NCI-H1092 (cell line): ENCODE data around the gene C6orf47.

Source experiments
- DNase-seq: peaks from one replicate; lab custom pipeline; 2025; lab: John Stamatoyannopoulos, UW

The C6orf47 gene

DNA sequence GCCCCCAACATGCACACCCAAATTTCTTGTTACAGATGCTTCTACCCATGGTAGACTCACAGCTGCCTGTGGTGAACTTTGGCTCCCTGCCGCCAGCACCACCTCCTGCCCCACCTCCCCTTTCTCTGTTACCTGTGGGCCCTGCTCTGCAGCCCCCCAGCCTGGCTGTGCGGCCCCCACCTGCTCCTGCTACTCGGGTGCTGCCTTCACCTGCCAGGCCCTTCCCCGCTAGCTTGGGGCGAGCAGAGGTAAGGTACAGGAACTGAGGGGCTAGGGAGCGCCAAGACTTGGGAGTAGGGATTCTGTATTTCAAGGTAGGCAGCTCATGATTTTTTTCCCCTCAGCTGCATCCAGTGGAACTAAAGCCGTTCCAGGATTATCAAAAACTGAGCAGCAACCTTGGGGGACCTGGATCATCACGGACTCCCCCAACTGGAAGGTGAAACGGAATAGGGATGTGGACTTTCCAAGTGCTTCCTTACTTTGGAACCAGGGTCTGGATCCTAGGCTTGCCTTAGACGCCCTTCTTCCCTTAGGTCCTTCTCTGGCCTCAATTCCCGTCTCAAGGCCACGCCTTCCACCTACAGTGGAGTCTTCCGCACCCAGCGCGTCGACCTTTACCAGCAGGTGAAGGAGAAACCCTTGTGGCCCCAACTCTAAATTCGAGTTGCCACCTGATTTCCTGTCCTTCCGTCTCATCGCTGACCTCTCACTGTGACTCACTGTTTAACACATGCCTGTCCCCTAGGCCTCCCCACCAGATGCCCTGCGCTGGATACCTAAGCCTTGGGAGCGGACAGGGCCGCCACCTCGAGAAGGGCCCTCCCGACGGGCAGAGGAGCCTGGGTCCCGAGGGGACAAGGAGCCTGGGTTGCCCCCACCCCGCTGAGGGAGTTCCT is 23.6 kb downstream of the C6orf47 start:
- DNase-seq, result no peak

DNA sequence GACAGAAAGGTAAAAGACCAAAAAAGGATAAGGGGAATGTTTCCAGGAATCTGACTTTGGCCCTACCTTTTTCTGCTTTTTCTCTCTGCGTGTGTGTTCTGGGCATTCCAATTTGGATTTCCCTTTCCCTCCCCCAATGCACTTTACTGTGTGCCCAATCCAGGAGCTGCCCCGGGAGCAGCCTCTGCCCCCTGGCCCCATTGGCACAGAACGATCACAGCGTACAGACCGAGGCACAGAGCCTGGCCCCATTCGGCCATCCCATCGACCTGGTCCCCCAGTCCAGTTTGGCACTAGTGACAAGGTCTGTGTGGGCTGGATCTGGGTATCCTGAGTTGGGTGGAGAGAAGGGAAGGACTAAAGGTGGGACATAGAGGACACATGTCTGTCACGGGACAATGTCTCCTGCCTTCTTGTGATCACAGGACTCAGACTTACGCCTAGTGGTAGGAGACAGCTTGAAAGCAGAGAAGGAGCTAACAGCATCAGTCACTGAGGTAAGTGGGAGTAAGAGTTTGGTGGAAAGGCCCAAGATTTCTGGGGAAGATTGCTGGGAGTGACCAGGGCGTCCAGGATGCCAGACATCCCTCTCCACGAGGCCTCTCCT is 25.5 kb downstream of the C6orf47 start:
- no peak for DNase-seq

DNA sequence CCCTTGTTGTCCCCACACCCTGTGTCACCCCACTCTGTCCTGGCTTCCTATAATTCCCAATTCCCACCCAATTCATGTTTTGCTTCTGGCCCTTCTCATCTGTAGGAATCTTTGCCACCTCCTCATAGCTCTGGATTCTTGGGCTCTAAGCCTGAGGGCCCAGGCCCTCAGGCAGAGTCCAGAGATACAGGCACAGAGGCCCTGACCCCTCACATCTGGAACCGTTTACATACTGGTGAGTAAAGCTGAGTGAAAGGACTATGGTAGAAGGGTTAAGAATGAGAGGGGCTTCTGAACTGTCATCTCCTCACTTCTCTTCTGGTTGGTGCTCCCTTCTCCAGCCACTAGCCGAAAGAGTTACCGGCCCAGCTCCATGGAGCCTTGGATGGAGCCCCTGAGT is 26.4 kb downstream of the C6orf47 start:
- no peak for DNase-seq

DNA sequence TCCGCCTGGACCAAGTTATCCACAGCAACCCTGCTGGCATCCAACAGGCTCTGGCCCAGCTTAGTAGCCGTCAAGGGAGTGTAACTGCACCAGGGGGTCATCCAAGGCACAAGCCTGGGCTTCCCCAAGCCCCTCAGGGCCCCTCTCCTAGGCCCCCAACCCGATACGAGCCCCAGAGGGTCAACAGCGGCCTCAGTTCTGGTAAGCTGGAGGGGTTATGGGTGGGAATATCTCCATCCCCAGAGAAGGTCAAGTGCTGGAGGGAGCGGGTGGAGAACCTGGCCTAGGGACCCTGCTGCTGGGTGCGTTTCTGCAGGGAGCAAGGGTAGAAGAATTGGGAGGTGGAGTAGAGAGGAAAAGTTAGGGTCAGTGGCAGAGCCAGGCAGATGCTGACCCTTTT is 27.1 kb downstream of the C6orf47 start:
- no peak for DNase-seq

DNA sequence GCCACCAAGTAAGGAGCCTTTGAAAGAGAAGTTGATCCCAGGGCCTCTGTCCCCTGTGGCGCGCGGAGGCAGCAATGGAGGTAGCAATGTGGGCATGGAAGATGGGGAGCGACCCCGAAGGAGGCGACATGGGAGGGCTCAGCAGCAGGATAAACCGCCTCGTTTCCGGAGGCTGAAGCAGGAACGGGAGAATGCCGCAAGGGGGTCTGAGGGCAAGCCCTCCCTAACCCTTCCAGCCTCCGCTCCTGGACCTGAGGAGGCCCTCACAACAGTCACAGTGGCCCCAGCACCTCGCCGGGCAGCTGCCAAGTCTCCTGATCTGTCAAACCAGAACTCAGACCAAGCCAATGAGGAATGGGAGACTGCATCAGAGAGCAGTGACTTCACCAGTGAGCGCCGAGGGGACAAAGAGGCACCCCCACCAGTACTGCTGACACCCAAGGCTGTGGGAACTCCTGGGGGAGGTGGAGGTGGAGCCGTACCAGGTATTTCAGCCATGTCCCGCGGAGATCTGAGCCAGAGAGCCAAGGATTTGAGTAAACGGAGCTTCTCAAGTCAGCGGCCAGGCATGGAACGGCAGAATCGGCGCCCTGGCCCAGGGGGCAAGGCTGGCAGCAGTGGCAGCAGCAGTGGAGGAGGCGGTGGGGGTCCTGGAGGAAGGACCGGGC is 28.2 kb downstream of the C6orf47 start:
- DNase-seq, result no peak

DNA sequence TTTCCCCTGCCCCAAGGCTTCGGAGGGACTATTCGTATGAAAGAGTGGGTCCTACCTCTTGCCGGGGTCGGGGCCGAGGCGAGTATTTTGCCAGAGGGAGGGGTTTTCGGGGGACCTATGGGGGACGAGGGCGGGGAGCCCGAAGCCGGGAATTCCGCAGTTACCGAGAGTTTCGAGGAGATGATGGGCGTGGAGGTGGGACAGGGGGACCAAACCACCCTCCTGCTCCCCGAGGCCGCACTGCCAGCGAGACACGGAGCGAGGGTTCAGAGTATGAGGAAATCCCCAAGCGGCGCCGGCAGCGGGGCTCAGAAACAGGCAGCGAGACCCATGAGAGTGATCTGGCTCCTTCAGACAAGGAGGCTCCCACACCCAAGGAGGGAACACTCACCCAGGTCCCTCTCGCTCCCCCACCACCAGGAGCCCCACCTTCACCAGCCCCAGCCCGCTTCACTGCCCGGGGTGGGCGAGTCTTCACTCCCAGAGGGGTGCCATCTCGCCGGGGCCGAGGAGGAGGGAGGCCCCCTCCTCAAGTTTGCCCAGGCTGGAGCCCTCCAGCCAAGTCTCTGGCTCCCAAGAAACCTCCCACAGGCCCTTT is 28.8 kb downstream of the C6orf47 start:
- no peak for DNase-seq

DNA sequence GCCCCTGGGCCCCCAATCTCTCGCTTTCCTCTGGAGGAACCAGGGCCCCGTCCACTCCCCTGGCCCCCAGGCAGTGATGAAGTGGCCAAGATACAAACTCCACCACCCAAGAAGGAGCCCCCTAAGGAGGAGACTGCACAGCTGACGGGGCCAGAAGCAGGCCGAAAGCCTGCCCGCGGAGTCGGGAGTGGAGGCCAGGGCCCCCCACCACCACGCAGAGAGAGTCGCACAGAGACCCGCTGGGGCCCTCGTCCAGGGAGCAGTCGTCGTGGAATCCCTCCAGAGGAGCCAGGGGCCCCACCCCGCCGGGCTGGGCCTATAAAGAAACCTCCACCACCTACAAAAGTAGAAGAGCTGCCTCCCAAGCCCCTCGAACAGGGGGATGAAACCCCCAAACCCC is 29.4 kb downstream of the C6orf47 start:
- DNase-seq, result no peak

DNA sequence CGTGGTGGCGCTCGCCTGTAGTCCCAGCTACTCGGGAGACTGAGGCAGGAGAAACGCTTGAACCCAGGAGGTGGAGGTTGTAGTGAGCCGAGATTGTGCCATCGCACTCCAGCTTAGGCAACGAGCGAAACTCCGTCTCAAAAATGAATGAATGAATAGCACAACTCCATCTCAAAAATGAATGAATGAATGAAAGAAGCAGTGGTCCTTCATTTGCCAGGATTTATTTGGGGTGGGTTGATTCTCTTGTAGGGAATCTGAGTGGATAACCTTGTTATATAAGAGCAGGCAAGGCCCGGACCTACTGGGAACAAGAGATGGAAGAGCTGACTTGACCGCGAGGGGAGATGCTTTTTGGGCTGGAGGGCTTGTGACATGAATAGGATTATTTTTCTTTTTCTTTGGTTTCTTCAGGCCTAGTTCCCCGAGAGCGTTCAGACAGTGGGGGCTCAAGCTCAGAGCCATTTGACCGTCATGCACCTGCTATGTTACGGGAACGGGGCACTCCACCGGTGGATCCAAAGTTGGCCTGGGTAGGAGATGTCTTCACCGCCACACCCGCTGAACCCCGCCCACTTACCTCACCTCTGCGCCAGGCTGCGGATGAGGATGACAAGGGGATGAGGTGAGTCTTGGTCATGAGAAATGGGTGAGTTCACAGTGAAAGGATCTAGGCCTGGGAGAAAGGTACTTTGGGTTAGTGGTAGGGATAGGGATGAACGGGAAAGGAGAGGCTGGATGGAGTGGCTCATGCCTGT is 30.2 kb downstream of the C6orf47 start:
- no peak for DNase-seq

DNA sequence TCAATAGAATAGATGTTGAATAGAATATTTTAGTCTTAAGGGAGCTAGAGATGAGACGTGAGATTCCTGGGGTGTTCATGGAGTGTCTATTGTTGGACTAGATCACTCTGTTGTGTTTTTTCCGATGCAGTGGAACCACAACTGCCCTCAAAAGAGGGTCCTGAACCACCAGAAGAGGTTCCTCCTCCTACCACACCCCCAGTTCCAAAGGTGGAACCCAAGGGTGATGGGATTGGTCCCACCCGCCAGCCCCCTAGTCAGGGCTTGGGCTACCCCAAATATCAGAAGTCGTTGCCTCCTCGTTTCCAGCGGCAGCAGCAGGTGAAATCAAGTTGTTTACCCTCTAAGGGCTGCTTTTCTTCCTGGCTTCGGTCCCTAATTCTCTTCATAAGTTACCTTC is 31.6 kb downstream of the C6orf47 start:
- no peak for DNase-seq

DNA sequence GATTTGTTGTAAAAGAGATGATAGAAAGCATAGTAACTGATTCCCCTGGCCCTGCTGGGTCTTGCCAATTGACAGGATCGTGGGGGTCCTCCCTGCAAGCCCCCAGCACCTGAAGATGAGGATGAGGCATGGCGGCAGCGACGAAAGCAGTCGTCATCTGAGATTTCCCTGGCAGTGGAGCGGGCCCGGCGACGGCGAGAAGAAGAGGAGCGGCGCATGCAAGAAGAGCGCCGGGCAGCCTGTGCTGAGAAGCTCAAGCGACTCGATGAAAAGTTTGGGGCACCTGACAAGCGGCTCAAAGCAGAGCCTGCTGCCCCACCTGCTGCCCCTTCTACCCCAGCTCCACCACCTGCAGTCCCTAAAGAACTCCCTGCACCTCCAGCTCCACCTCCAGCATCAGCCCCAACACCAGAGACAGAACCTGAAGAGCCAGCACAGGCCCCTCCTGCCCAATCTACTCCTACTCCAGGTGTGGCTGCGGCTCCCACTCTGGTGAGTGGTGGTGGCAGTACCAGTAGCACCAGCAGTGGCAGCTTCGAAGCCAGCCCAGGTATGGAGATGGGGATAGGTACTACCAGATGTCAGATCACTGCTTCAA is 32.8 kb downstream of the C6orf47 start:
- no peak for DNase-seq

DNA sequence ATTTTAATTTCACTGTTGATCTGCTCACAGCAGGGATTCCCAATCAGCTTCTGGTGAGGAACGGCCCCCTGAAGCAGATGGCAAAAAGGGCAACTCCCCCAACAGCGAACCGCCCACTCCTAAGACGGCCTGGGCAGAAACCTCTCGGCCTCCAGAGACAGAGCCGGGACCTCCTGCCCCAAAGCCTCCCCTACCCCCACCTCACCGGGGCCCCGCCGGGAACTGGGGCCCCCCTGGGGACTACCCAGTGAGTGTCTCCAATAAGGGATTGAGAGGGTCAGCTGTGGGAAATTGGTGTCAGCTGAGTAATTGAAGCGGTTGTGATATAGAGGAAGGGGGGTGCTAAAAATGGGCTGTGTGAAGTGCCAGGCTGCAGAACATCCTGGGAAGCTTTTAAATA is 33.6 kb downstream of the C6orf47 start:
- DNase-seq, result no peak

DNA sequence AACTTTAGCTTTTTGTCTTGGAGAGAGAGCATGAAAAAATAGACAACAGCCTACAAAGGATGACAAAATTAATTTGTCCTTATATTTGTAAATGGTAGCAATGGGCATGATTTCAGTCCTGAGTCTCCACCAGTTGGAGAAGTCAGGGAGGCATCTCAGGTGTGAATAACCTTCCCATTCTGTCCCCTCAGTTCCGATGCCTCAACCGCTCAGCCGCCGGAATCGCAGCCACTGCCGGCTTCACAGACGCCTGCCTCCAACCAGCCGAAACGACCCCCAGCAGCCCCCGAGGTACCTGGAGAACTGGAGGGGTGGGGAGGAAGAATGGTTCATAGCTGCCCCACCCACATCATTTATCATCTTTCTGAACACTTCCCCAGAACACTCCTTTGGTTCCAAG is 36.5 kb downstream of the C6orf47 start:
- DNase-seq, result no peak

DNA sequence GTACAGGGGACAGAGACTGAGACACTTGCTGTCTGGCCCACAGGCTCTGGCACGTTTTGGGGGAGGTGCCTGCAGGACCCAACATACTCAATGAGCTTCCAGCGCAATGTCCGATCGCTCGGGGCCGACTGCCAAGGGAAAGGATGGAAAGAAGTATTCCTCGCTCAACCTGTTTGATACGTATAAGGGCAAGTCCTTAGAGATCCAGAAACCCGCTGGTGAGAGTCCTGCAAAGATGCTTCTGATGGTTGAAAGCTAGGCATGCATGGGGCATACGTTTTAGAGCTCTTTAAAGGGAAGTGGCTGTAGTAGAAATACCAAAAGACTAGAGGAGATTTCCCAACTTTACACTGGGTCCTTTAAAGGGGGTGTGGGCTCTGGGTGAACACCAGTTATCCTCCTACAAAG is 37.9 kb downstream of the C6orf47 start:
- DNase-seq, result no peak

DNA sequence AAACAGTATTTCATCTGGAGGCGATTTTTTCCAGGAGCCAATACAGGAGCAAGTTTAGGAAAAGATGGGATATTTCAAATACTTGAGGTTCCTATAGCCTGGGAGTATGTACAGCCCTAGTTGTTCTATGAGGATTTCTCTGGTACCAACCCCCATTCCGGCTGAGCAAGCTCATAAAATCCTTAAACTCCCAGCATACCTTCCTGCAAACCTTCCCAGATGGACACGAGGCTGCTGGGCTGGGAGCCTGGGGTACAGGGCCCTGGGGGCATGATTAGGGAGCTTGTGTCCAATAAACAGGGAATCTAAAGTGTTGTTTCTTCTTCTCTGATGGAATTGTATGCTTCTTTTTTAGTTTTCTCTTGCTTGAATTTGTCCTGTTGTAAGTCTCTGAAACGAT is 38.6 kb downstream of the C6orf47 start:
- DNase-seq, result no peak

DNA sequence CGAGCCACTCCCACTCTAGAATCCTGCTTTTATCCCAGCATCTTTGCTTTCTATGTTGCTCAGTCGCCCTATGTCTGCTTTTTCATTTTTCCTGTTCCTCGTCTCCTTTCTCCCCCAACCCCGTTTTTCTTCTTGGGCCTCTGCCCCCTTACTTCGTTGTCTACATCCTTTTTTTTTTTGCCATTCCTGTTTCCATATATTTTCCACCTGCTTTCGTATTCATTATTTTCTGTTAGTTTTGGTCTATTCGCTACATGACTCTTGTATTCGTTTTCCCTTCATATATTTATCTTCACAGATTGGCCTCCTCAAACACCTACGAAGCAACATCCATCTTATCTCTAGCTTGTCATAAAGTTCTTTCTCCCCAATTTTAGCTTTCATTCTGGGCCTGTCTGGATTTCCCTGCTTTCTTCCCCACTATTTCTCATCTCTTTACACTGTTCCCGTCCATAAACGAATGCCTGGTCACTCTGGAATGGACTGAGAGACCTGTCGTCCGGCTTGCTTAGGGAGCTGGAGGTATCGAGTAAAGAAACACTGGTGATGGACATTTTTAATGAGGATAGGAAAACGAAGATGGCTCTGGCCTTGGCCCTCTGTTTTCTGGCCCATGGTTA is 39.1 kb downstream of the C6orf47 start:
- no peak for DNase-seq

DNA sequence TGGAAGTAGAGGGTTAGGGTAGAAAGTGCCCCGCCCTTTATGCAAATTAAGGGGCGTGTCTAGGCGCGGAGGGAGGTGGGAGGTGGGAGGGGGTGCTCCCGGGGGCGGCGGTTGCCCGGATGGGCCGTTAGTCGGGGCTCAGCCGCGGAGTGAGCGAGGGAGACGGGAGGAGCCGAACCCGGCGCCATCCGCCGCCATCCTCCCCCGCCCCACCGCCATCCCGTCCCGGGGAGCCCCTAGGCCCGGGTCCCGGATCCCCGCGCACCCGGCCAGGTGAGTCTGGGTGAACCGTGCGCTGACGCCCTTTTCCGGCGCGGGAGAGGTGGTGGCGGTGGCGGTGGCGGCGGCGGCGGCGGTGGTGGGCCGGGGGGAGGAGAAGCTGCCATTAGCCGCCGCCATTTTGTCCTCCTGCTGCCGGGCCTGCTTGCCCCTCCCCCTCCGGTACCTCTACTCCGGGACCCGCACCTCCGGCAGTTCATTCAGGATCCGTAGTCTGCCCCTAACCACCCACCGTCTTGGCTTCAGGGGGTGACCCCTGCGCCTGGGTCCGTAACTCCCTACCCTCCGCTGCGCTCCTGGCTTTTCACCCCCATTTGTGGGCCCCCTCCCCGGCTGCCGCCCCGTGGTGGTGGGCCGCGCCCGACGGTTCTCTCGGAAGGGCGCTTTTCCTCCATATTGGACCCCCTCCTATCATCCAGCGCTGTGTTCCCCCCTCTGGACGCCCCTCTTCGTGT is 39.8 kb downstream of the C6orf47 start, which contains the start of gene PRRC2A:
Gene PRRC2A (plus strand): TSS at position 130 of the 734 bp plus-strand sequence. CDS start 2,075 bp downstream, outside the sequence.
- peak; percentile 36 for DNase-seq

DNA sequence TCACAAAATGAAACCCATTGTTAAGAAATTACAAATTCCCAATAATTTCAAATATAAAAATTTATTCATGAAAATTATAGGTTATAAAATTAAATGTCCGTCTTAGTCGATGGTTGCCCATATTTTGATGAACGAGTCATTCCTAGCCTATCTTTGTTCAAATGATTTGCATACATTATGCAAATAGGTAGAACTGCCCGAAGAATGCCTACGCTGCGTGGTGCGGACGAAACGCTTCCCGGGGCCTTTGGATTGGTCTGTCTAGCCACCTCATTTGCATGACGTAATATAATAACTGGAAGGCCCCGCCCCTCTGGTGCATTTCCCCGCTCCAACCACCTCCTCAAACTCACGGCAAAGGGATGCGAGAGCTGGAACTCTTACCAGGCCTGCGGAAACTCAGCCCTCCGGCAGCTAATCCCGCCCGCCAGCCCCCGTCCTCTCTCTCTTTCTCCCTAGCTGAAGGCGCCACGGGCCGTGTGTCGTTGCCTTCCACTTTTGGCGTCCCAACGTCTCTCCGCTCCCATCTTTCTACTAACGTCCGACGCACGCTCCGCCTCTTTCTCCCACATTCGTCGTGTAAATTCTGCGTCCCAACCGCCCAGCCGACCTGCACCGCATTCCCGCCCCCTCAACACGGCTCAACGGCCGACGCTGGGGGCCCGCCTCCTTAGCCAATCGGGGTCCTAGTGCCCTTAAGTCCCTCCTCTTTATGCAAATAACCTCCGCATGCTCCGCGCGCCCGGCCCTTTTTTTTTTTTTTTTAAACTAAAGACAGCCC is 40.6 kb downstream of the C6orf47 start:
- peak; percentile 93 for DNase-seq

DNA sequence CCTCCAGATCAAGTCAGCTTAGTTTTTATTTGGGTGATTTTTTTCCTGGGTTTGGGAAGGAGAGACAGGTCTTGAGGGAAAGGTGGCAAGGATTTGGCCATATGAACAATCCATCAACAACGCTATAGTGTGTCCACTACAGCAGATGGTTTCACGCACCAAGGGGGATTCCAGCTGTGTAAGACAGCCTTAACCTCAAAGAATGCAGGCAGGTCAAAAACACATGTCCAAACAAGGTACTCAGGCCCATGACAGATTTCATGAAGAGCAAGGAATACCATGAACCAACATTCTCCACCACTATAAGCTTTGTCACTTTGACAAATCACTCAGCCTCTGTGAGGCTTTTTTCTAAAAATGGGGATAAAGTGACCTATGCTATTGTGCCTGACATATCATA is 43.6 kb downstream of the C6orf47 start:
- no peak for DNase-seq

DNA sequence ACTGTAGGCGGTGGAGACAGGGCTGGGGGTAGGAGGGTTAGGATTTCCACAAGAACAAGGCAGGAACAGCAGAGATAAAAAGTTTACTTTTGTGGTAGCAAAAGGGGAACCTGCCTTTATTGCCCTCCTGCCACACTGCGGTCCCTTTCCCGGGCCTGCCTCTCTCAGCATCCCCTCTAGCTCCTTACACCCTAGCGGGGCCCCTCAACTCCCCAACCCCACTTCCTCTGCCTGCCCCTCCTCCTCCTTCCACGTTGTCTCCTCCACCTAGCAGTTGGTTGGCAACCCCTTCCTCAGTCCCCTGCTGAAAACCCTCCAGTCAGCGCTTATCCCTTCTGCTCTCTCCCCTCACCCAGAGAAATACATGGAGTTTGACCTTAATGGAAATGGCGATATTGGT is 44.8 kb downstream of the C6orf47 start:
- DNase-seq, result no peak
